ENCODE data around the gene CHCHD2. TPM values are rescaled to one million over a fixed set of nuclear protein-coding genes. Genes with fewer than 3 reads are reported as not detected.

CHCHD2 gene
- total and polyA plus RNA-seq, 9 of the 15 experiments (the other 6 are each of a cell fraction or from before 2014, with no cell fraction given), result 145 to 1,044 (median 648) TPM

- TF ChIP-seq KLF6 (CRISPR knock-in tag; IDR thresholded peaks at IDR 0.05; ENCODE audit: borderline replicate concordance), result no peak
- 0 out of 2 replicates have a peak, but pooled peaks have one; percentile 26 for TF ChIP-seq ZKSCAN1 (IDR thresholded peaks at IDR 0.05; ENCODE audit: low read depth, low read length)
- TF ChIP-seq CHCHD3 (CRISPR knock-in tag; IDR thresholded peaks at IDR 0.05), result peak; percentile 46; the same call in 1 of the 2 replicates
- TF ChIP-seq NR2F6 (CRISPR knock-in tag; IDR thresholded peaks at IDR 0.05), result no peak
- TF ChIP-seq SRSF3 (IDR thresholded peaks at IDR 0.05; ENCODE audit: insufficient read depth, low read length), result no peak
- TF ChIP-seq, protein P1, sequence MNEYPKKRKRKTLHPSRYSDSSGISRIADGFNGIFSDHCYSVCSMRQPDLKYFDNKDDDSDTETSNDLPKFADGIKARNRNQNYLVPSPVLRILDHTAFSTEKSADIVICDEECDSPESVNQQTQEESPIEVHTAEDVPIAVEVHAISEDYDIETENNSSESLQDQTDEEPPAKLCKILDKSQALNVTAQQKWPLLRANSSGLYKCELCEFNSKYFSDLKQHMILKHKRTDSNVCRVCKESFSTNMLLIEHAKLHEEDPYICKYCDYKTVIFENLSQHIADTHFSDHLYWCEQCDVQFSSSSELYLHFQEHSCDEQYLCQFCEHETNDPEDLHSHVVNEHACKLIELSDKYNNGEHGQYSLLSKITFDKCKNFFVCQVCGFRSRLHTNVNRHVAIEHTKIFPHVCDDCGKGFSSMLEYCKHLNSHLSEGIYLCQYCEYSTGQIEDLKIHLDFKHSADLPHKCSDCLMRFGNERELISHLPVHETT (CRISPR knock-in tag; conservative IDR thresholded peaks at IDR 0.05 in 1 of 2, IDR thresholded peaks at IDR 0.05 in 1 of 2), result 0 out of 4 replicates have a peak, but pooled peaks of 1 of the 2 experiments have one; percentile 4
- no peak for TF ChIP-seq LEF1 (IDR thresholded peaks at IDR 0.05)
- no peak for TF ChIP-seq ZNF212 (CRISPR knock-in tag; IDR thresholded peaks at IDR 0.05)
- TF ChIP-seq ZEB2 (IDR thresholded peaks at IDR 0.05), result peak; percentile 36
- 0 out of 4 replicates have a peak, but pooled peaks of 1 of the 2 experiments have one; percentile 3 for TF ChIP-seq ZMIZ1 (IDR thresholded peaks at IDR 0.05; ENCODE audit: low read depth in 2 of 2, low read length in 2 of 2)
- TF ChIP-seq MAX (CRISPR knock-in tag; IDR thresholded peaks at IDR 0.05), result peak; percentile 83
- peak; percentile 47 to 51 for TF ChIP-seq E2F6 (IDR thresholded peaks at IDR 0.05; ENCODE audit: borderline replicate concordance in 1 of 2, extremely low read depth in 1 of 2, insufficient read depth in 1 of 2, insufficient read length in 1 of 2, low read depth in 1 of 2, low read length in 1 of 2, poor library complexity in 1 of 2, severe bottlenecking in 1 of 2)
- TF ChIP-seq ZNF75A (CRISPR knock-in tag; IDR thresholded peaks at IDR 0.05), result no peak
- TF ChIP-seq ETV5 (CRISPR knock-in tag; IDR thresholded peaks at IDR 0.05; ENCODE audit: low read depth), result peak; percentile 79
- TF ChIP-seq MEF2D (tag; conservative IDR thresholded peaks at IDR 0.05; ENCODE audit: low read depth), result no peak
- 0 out of 2 replicates have a peak, but pooled peaks have one; percentile 17 for TF ChIP-seq HSF4 (CRISPR knock-in tag; IDR thresholded peaks at IDR 0.05; ENCODE audit: borderline replicate concordance)
- TF ChIP-seq ZNF175 (CRISPR knock-in tag; IDR thresholded peaks at IDR 0.05; ENCODE audit: low read depth), result no peak
- no peak for TF ChIP-seq NCOR1 (IDR thresholded peaks at IDR 0.05)
- peak; percentile 95 for TF ChIP-seq MYC (IDR thresholded peaks at IDR 0.05; ENCODE audit: low read depth, low read length)
- peak; percentile 70; the same call in 1 of the 2 replicates for TF ChIP-seq MYC (CRISPR knock-in tag; IDR thresholded peaks at IDR 0.05; ENCODE audit: borderline replicate concordance, low read depth)
These were observed at the start of gene CHCHD2 (continued) for GRCh38 chr7:56106108-56107073.

All from K562 (cell line).